Kidney (tissue), 14 donors: ENCODE results near the gene BCL2L1. TPM values are rescaled to one million over a fixed set of nuclear protein-coding genes. Genes with fewer than 3 reads are reported as not detected.

Experiments
- DNase-seq, 5 donors: peaks; one replicate each; pipeline ENCODE4 v3.0.0-alpha.2; 2013 to 2020
- FAIRE-seq: peaks from 2 replicates; lab custom pipeline; 2012; peaks lifted over from hg19 to GRCh38; lab: Jason Lieb, UNC
- H3K27ac ChIP-seq, 2 donors: one replicate each; pipeline ENCODE4 v1.7.0; 2013; ENCODE audit warnings: low read depth in 2 of 2, low read length in 2 of 2, inconsistent platforms in 1 of 2
- H3K27me3 ChIP-seq: one replicate; pipeline ENCODE4 v1.7.1; 2013; ENCODE audit warnings: low read length, inconsistent platforms; ENCODE audit not compliant: control insufficient read depth, insufficient read depth
- H3K36me3 ChIP-seq, 3 donors: one replicate each; pipeline versions ENCODE4 v1.7.0 to v1.7.1; 2013; ENCODE audit warnings: low read length in 3 of 3, control low read depth in 1 of 3, inconsistent platforms in 1 of 3; ENCODE audit not compliant: insufficient read depth in 3 of 3, control insufficient read depth in 2 of 3
- H3K4me1 ChIP-seq, 3 donors: one replicate each; pipeline versions ENCODE4 v1.7.0 to v1.7.1; 2013; ENCODE audit warnings: low read length in 3 of 3, inconsistent platforms in 1 of 3, low read depth in 1 of 3; ENCODE audit not compliant: control insufficient read depth in 2 of 3, insufficient read depth in 2 of 3
- H3K4me3 ChIP-seq, 3 donors: one replicate each; pipeline versions ENCODE4 v1.7.0 to v1.8.1; 2013; ENCODE audit warnings: low read length in 3 of 3, control low read depth in 1 of 3, inconsistent platforms in 1 of 3
- H3K9ac ChIP-seq, 3 donors: one replicate each; pipeline versions ENCODE4 v1.7.0 to v1.7.1; 2013; ENCODE audit warnings: low read length in 3 of 3, control low read depth in 1 of 3, inconsistent platforms in 1 of 3
- H3K9me3 ChIP-seq, 3 donors: one replicate each; pipeline versions ENCODE4 v1.7.0 to v1.7.1; 2013; ENCODE audit warnings: low read length in 3 of 3, control low read depth in 1 of 3, inconsistent platforms in 1 of 3; ENCODE audit not compliant: control insufficient read depth in 2 of 3, insufficient read depth in 1 of 3
- CTCF ChIP-seq: IDR thresholded peaks from 3 replicates; pipeline ENCODE4 v1.5.1; 2012; ENCODE audit warnings: mild to moderate bottlenecking, moderate library complexity, borderline replicate concordance; ENCODE audit not compliant: insufficient read depth; ENCODE audit errors: extremely low read depth
- intact Hi-C: fragments of 100-400 bp; cut with DNase I; formaldehyde crosslinking; loops from one replicate; pipeline ENCODE4 v1.11.1; 2022
- polyA plus RNA-seq: library from polyadenylated mRNA; stranded (reverse); fragments of 350-450 nt; fragmentation: Illumina TruSeq; extraction: RNeasy Lipid Tissue Mini Kit (QIAGEN cat#74804); gene quantifications from one replicate; pipeline ENCODE4 v1.2.3, GENCODE V29; 2014; ENCODE audit warnings: low read depth, low replicate concordance; ENCODE audit not compliant: insufficient read depth
- total RNA-seq: library from RNA; stranded (reverse); fragmentation: NEBNext Ultra II Directional; extraction: Animal tissue kit (Norgen Biotek cat#: 25700); gene quantifications from one replicate; pipeline ENCODE4 v1.2.1, GENCODE V29; 2021
- donor health status: control.
- donor health status: control.
- donor health status: control.
- donor health status: control.
- donor health status: control.
- donor health status: DM: yes; HTN: yes; CAD: no.
- donor health status: Normal renal cell carcinoma (clear cell type).

Gene BCL2L1
- total and polyA plus RNA-seq, 2 donors from 2014 or later, result 132 to 139 TPM

- no peak for DNase-seq
- peak overlapping the region in 1 of 3 donors; percentile 83 for H3K4me3 ChIP-seq
- no peak for TF ChIP-seq CTCF
- no peak overlapping the region for H3K27ac ChIP-seq
- H3K4me1 ChIP-seq, result peaks cover 0 to 3% (median 0%) of the 10 kb centered on the region in 3 donors
- FAIRE-seq, result no peak
- H3K9me3 ChIP-seq, result no peaks in the 10 kb centered on the region
- intact Hi-C loops, result no loop called here
- H3K9ac ChIP-seq, result peak overlapping the region in 1 of 3 donors; percentile 67
- H3K27me3 ChIP-seq, result no peaks in the 10 kb centered on the region
- H3K36me3 ChIP-seq, result no peaks in the 10 kb centered on the region
Observed at GRCh38 chr20:31740208-31740607, 17.5 kb upstream of the BCL2L1 start.

- no peak for FAIRE-seq
- no peaks in the 10 kb centered on the region for H3K9me3 ChIP-seq
Observed at GRCh38 chr20:31739550-31739977, 16.9 kb upstream of the BCL2L1 start.

GRCh38 chr20:31738729-31739549 is 16.3 kb upstream of the BCL2L1 start, which contains the start of gene TPX2:
Gene TPX2 (plus strand): TSS chr20:31739290. CDS start chr20:31757477, 18,187 bp downstream.
- peak within 1 kb of the TSS in 2 of 3 donors; percentile 37 to 96 for H3K9ac ChIP-seq
- peaks cover 0 to 3% (median 0%) of the 10 kb centered on the region in 3 donors for H3K4me1 ChIP-seq
- H3K27me3 ChIP-seq, result no peaks in the 10 kb centered on the region
- peak within 1 kb of the TSS; percentile 3 to 23 for H3K27ac ChIP-seq
- DNase-seq, result peak; percentile 97 to 99 (median 97)
- peak; percentile 70 for FAIRE-seq
- intact Hi-C loops, result no loop called here
- TF ChIP-seq CTCF, result peak; percentile 6
- no peaks in the 10 kb centered on the region for H3K36me3 ChIP-seq
- no peaks in the 10 kb centered on the region for H3K9me3 ChIP-seq
- peak within 1 kb of the TSS; percentile 80 to 94 (median 93) for H3K4me3 ChIP-seq

More at GRCh38 chr20:31739550-31739977, 16.9 kb upstream of the BCL2L1 start:
- H3K27ac ChIP-seq, result no peak overlapping the region
- no peak for TF ChIP-seq CTCF
- no peaks in the 10 kb centered on the region for H3K27me3 ChIP-seq
- no peak for DNase-seq
- peak overlapping the region in 2 of 3 donors; percentile 23 to 67 for H3K9ac ChIP-seq
- no peaks in the 10 kb centered on the region for H3K36me3 ChIP-seq
- H3K4me3 ChIP-seq, result peak overlapping the region; percentile 80 to 93 (median 83)
- peaks cover 0 to 3% (median 0%) of the 10 kb centered on the region in 3 donors for H3K4me1 ChIP-seq
- intact Hi-C loops, result no loop called here
